Mucosa of descending colon (tissue), 3 donors: Measurements from ENCODE around the gene RPL36A. TPM values are rescaled to one million over a fixed set of nuclear protein-coding genes. Genes with fewer than 3 reads are reported as not detected.
A peak's percentile ranks its signal among the peaks of the same experiment; 100 is the strongest.

Source experiments
- ATAC-seq: fragments of 200-7000 bp; cut with Tn5 transposase; one replicate; pipeline ENCODE4 v1.9.1; 2020; ENCODE audit warnings: mild to moderate bottlenecking, moderate library complexity
- DNase-seq, 3 donors: peaks; one replicate each; pipeline ENCODE4 v3.0.0-alpha.2; 2020
- H3K36me3 ChIP-seq: fragments of 200-600 bp; one replicate; pipeline ENCODE4 v1.8.0; 2021; ENCODE audit warnings: low read depth, mild to moderate bottlenecking
- H3K4me1 ChIP-seq: fragments of 200-600 bp; one replicate; pipeline ENCODE4 v1.8.0; 2021; ENCODE audit warnings: low read depth, mild to moderate bottlenecking
- H3K4me3 ChIP-seq: fragments of 200-600 bp; one replicate; pipeline ENCODE4 v1.8.0; 2021; ENCODE audit warnings: mild to moderate bottlenecking
- H3K9me3 ChIP-seq: fragments of 200-600 bp; one replicate; pipeline ENCODE4 v1.8.0; 2021; ENCODE audit warnings: mild to moderate bottlenecking
- CTCF ChIP-seq: fragments of 200-600 bp; IDR thresholded peaks from one replicate; pipeline ENCODE4 v1.8.0; 2022; ENCODE audit warnings: antibody characterized with exemption, mild to moderate bottlenecking
- intact Hi-C, 2 donors: fragments of 100-400 bp; cut with DNase I in 1 of 2; cut with micrococcal nuclease in 1 of 2; formaldehyde crosslinking; loops; one replicate each; pipeline versions ENCODE4 v1.11.0 to v1.11.1; 2022; cut with DNase I, micrococcal nuclease
- total RNA-seq, 3 donors: library from RNA; stranded (reverse); fragmentation: NEBNext Ultra II Directional in 2 of 3; extraction: Animal tissue kit (Norgen Biotek cat#: 25700) in 2 of 3; gene quantifications; one replicate each; pipeline versions ENCODE4 v1.2.1 to v1.2.4, GENCODE V29; 2021 to 2023
- donor health status: DM: no; HTN: no; CAD: no; lungs with moderate emphysema.
- donor health status: DM: no; HTN: no; CAD: no.
- donor health status: DM: no; HTN: yes; CAD: no.

RPL36A gene
- total RNA-seq, 3 donors from 2014 or later = 125 to 181 (median 167) TPM

- Histone ChIP-seq H3K4me3 (no peak overlapping the region), H3K9me3 (no peaks in the 10 kb centered on the region), H3K4me1 (no peaks in the 10 kb centered on the region), H3K36me3 (no peaks in the 10 kb centered on the region)
- ATAC-seq (no peak), DNase-seq (no peak)
- TF ChIP-seq CTCF = no peak
- intact Hi-C loops = no loop called here
These were observed 21.1 kb upstream of the RPL36A start for GRCh38 chrX:101369687-101370086.

- no peak overlapping the region for H3K4me3 ChIP-seq
- no peak for TF ChIP-seq CTCF
- intact Hi-C loops = no loop called here
- no peaks in the 10 kb centered on the region for H3K4me1 ChIP-seq
- H3K9me3 ChIP-seq = no peaks in the 10 kb centered on the region
- H3K36me3 ChIP-seq = no peaks in the 10 kb centered on the region
- ATAC-seq (no peak), DNase-seq (no peak)
These were observed 19.8 kb upstream of the RPL36A start for GRCh38 chrX:101370888-101371504.

- intact Hi-C loops = no loop called here
- no peak for ATAC-seq
- no peak for TF ChIP-seq CTCF
These were observed 13.3 kb upstream of the RPL36A start for GRCh38 chrX:101377547-101377946.

GRCh38 chrX:101383679-101384205 lies 7.1 kb upstream of the RPL36A start:
- ATAC-seq (peak; percentile 26), DNase-seq (peak in 1 of 3 donors; percentile 16)
- intact Hi-C loops = no loop called here
- H3K4me3 ChIP-seq = no peak overlapping the region
- no peaks in the 10 kb centered on the region for H3K9me3 ChIP-seq
- TF ChIP-seq CTCF = no peak
- H3K4me1 ChIP-seq = no peaks in the 10 kb centered on the region
- no peaks in the 10 kb centered on the region for H3K36me3 ChIP-seq

More at GRCh38 chrX:101377547-101377946, 13.3 kb upstream of the RPL36A start:
- no peaks in the 10 kb centered on the region for H3K9me3 ChIP-seq
- H3K4me1 ChIP-seq = no peaks in the 10 kb centered on the region
- no peak for DNase-seq
- H3K36me3 ChIP-seq = no peaks in the 10 kb centered on the region
- H3K4me3 ChIP-seq = no peak overlapping the region

- TF ChIP-seq CTCF = no peak
- H3K4me3 ChIP-seq = no peak overlapping the region
These were observed 5.7 kb upstream of the RPL36A start for GRCh38 chrX:101385026-101385684.

More at GRCh38 chrX:101385026-101385684, 5.7 kb upstream of the RPL36A start:
- Histone ChIP-seq H3K9me3 (no peaks in the 10 kb centered on the region), H3K36me3 (no peaks in the 10 kb centered on the region), H3K4me1 (no peaks in the 10 kb centered on the region)
- DNase-seq (no peak), ATAC-seq (no peak)
- intact Hi-C loops = no loop called here
